ENCODE measurements around the gene EYA3.

The EYA3 gene

DNA sequence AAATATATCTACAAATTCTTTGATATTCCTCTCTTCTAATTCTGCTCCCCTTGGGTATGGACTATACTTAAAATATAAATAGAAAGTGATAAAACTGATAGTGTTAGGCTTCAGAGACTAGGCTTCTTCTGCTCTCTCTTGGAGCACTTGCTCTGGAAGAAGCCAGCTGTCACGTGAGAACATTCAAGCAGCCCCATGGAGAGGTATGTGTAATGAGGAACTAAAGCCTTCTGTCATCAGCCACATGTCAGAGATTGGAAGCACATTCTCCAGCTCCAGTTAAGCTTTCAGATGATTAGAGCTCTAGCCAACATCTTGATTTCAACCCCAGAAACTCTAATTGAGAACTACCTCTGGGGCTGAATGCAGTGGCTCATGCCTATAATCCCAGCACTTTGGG lies 94.3 kb downstream of the EYA3 start:
- H3K36me3 Mint-ChIP-seq (ENCODE audit: low read depth), result peaks cover 42% of the 10 kb centered on the region
- H3K4me3 Mint-ChIP-seq, result no peak overlapping the region
- H3K4me1 Mint-ChIP-seq (ENCODE audit: low read depth), result peaks cover 23% of the 10 kb centered on the region
- no peak overlapping the region for H3K27ac Mint-ChIP-seq
- H3K9me3 Mint-ChIP-seq, result no peaks in the 10 kb centered on the region
- H3K27me3 Mint-ChIP-seq (ENCODE audit: low read depth), result no peaks in the 10 kb centered on the region

GRCh38 chr1:27993241-27993640 lies 95.2 kb downstream of the EYA3 start:
- no peaks in the 10 kb centered on the region for H3K27me3 Mint-ChIP-seq (ENCODE audit: low read depth)
- H3K27ac Mint-ChIP-seq, result peak overlapping the region; percentile 83
- no peaks in the 10 kb centered on the region for H3K9me3 Mint-ChIP-seq
- peaks cover 23% of the 10 kb centered on the region for H3K4me1 Mint-ChIP-seq (ENCODE audit: low read depth)
- H3K36me3 Mint-ChIP-seq (ENCODE audit: low read depth), result peaks cover 46% of the 10 kb centered on the region
- H3K4me3 Mint-ChIP-seq, result no peak overlapping the region

GRCh38 chr1:27992276-27992675 lies 96.1 kb downstream of the EYA3 start:
- H3K4me1 Mint-ChIP-seq (ENCODE audit: low read depth), result peaks cover 25% of the 10 kb centered on the region
- H3K36me3 Mint-ChIP-seq (ENCODE audit: low read depth), result peaks cover 42% of the 10 kb centered on the region
- peak overlapping the region; percentile 80 for H3K27ac Mint-ChIP-seq
- H3K27me3 Mint-ChIP-seq (ENCODE audit: low read depth), result no peaks in the 10 kb centered on the region
- no peak overlapping the region for H3K4me3 Mint-ChIP-seq
- H3K9me3 Mint-ChIP-seq, result no peaks in the 10 kb centered on the region

DNA sequence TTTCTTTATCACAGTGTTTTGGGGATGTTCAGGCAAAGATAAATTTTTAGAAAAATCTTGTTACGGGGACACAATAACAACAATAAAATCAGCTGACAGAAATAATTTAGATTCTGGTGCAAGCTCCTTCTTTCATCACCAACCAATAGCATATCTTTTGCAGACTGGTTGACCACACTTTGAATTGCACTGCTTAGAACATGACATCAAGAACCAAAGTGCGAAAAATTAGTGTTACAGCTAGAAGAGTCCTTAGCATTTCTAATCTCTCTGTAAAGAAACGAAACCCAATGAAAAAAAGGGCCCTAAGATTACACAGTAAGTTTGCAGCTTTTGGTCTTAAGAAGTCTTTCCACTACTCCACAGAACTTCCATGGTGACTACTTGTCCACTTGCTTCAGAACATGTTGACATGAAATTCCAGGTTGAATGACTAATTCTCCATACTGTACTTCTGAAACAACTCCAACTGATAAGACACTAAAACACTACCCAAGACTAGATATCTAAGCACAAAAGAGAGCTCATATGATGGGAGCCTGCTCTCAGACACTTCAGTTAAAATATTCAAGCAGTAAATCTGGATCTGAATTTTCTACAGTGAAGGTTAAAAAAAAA lies 97.4 kb downstream of the EYA3 start:
- Mint-ChIP-seq H3K27me3 (ENCODE audit: low read depth) (no peaks in the 10 kb centered on the region), H3K27ac (peak overlapping the region; percentile 50), H3K4me3 (no peak overlapping the region), H3K4me1 (ENCODE audit: low read depth) (peaks cover 21% of the 10 kb centered on the region), H3K36me3 (ENCODE audit: low read depth) (peaks cover 35% of the 10 kb centered on the region), H3K9me3 (no peaks in the 10 kb centered on the region)

GRCh38 chr1:27981145-27981544 lies 107.3 kb downstream of the EYA3 start:
- H3K9me3 Mint-ChIP-seq, result no peaks in the 10 kb centered on the region
- H3K4me3 Mint-ChIP-seq, result no peak overlapping the region
- no peaks in the 10 kb centered on the region for H3K27me3 Mint-ChIP-seq (ENCODE audit: low read depth)
- H3K4me1 Mint-ChIP-seq (ENCODE audit: low read depth), result no peaks in the 10 kb centered on the region
- H3K27ac Mint-ChIP-seq, result no peak overlapping the region
- peaks cover 10% of the 10 kb centered on the region for H3K36me3 Mint-ChIP-seq (ENCODE audit: low read depth)

DNA sequence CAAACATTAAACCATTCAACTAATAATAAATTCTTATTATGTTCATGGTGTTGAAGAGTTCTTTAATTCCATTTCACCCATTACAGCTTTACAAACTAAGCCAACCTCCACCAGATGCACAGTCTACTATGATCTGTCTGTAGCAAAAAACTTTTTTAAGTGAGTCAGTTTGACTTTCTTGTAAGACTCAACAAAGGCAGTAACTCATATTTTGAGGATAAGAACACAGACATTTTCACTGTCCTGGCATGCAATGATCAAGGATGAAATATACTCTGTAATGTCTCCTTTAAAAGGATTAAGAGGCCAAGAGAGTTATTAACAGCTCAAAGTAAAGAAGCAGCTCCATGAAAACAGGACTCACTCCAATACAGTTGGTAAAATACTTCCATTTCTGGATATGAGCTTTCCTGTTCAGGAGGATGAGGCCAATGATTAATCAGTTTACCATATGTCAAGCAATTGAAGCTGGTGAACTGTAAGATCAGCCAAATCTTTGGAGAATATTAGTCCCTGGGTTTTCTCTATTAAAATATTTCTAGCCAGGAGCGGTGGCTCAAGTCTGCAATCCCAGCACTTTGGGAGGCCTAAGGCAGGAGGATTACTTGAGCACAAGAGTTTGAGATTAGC lies 108.1 kb downstream of the EYA3 start:
- H3K27ac Mint-ChIP-seq, result no peak overlapping the region
- no peak overlapping the region for H3K4me3 Mint-ChIP-seq
- no peaks in the 10 kb centered on the region for H3K27me3 Mint-ChIP-seq (ENCODE audit: low read depth)
- no peaks in the 10 kb centered on the region for H3K4me1 Mint-ChIP-seq (ENCODE audit: low read depth)
- H3K9me3 Mint-ChIP-seq, result no peaks in the 10 kb centered on the region
- peaks cover 10% of the 10 kb centered on the region for H3K36me3 Mint-ChIP-seq (ENCODE audit: low read depth)

GRCh38 chr1:27979859-27980201 lies 108.6 kb downstream of the EYA3 start:
- H3K27ac Mint-ChIP-seq, result no peak overlapping the region

DNA sequence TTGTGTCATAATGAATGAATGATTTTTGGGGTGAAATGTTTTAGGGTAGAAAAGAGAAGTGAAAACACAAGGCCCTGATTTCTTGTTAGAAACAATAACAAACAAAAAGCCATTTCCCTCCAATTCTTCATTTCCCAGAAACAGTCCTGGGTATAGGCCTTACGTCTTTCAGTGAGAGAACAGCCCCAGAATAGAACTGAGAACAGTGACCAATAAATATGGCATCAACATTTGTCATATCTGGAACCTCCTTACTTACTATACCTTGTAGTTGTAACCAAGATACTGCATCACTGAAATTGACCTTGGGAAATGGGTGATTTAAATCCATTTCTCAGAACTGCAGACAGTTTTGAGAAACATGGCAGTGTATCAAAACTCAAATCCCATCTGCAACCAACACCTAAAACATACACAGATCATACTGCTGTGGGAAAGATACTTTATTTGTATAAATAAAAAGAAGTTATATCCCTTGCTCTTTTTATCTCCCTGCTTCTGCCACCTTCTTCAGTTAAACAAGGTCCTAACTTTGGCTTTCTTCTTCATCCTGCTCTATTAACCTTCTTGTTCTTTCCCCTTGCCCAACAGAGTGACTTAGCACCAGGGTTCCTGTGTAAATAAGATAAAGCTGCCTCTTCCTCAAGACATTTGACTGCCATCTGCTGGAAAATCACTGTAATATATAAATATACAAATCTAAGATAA lies 109.1 kb downstream of the EYA3 start:
- no peak overlapping the region for H3K4me3 Mint-ChIP-seq
- no peaks in the 10 kb centered on the region for H3K4me1 Mint-ChIP-seq (ENCODE audit: low read depth)
- no peaks in the 10 kb centered on the region for H3K27me3 Mint-ChIP-seq (ENCODE audit: low read depth)
- H3K36me3 Mint-ChIP-seq (ENCODE audit: low read depth), result peaks cover 9% of the 10 kb centered on the region
- no peak overlapping the region for H3K27ac Mint-ChIP-seq
- H3K9me3 Mint-ChIP-seq, result no peaks in the 10 kb centered on the region

More at GRCh38 chr1:27979859-27980201, 108.6 kb downstream of the EYA3 start:
- Mint-ChIP-seq H3K9me3 (no peaks in the 10 kb centered on the region), H3K4me1 (ENCODE audit: low read depth) (no peaks in the 10 kb centered on the region), H3K36me3 (ENCODE audit: low read depth) (peaks cover 9% of the 10 kb centered on the region), H3K4me3 (no peak overlapping the region), H3K27me3 (ENCODE audit: low read depth) (no peaks in the 10 kb centered on the region)

DNA sequence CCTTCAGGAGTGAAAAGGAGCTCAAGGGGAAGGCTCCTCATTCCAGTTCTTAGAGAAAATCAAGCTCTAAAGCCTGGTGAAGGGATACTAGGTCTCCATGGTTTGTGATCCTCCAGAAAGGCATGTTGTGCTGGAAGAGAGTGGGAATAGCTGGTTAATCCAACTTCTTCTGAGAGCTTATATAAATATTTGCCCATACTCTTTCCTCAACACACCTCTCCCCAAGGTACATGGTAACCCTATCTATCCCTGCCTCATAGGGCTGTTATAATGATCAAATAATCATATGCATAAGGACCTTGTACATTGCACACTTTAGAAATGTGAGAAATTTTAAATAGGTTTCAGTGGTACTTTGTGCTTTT lies 114.0 kb downstream of the EYA3 start:
- Mint-ChIP-seq H3K4me1 (ENCODE audit: low read depth) (peaks cover 2% of the 10 kb centered on the region), H3K27ac (no peak overlapping the region), H3K27me3 (ENCODE audit: low read depth) (no peaks in the 10 kb centered on the region), H3K36me3 (ENCODE audit: low read depth) (peaks cover 10% of the 10 kb centered on the region), H3K9me3 (no peaks in the 10 kb centered on the region), H3K4me3 (no peak overlapping the region)

- no peaks in the 10 kb centered on the region for H3K27me3 Mint-ChIP-seq (ENCODE audit: low read depth)
- no peak overlapping the region for H3K4me3 Mint-ChIP-seq
- H3K27ac Mint-ChIP-seq, result no peak overlapping the region
- no peaks in the 10 kb centered on the region for H3K9me3 Mint-ChIP-seq
- H3K4me1 Mint-ChIP-seq (ENCODE audit: low read depth), result peaks cover 2% of the 10 kb centered on the region
- H3K36me3 Mint-ChIP-seq (ENCODE audit: low read depth), result peaks cover 10% of the 10 kb centered on the region
These were observed 114.5 kb downstream of the EYA3 start for GRCh38 chr1:27973771-27974416.

DNA sequence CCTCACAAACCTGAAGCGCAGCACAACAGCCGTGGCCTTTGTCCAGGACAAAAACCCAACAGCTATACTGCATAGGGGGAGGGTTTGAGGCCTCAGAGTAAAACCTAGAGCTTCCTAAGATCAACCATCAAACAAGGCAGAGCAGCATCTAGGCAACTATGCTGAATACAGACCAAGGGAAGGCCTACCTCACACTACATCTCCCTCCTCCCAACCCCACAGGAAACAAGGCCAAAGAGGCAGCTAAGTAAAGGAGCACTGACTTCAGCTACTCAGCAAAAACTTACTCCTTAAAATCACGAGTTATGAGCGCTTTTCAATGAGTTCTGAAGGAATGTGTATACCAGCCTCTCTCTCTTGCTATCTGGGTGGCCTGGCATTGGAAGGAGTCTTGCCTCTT lies 116.3 kb downstream of the EYA3 start:
- Mint-ChIP-seq H3K27ac (no peak overlapping the region), H3K4me1 (ENCODE audit: low read depth) (peaks cover 7% of the 10 kb centered on the region), H3K4me3 (no peak overlapping the region), H3K36me3 (ENCODE audit: low read depth) (peaks cover 15% of the 10 kb centered on the region), H3K27me3 (ENCODE audit: low read depth) (no peaks in the 10 kb centered on the region), H3K9me3 (no peaks in the 10 kb centered on the region)

DNA sequence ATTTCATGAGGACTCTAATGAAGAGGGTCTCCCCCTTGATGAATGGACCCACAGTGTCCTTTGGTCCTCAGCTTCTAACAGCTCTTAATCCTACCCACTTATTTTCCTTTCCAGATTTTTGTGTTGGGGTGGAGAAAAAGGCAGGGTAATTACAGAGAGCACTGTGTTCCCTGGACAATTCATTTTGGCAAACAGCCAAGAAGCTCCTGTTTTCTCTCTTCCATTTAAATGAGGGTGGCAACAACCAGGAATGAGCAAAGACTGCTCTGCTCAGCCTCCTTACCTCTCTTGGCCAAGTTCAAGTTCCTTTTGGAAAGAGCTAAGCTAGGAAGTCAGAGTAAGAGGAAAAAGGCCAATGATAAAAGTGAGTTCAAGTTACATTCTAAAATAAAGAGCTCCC lies 116.7 kb downstream of the EYA3 start:
- Mint-ChIP-seq H3K9me3 (no peaks in the 10 kb centered on the region), H3K4me3 (no peak overlapping the region), H3K4me1 (ENCODE audit: low read depth) (peaks cover 7% of the 10 kb centered on the region), H3K27me3 (ENCODE audit: low read depth) (no peaks in the 10 kb centered on the region), H3K27ac (no peak overlapping the region), H3K36me3 (ENCODE audit: low read depth) (peaks cover 15% of the 10 kb centered on the region)

GRCh38 chr1:27970401-27970800 lies 118.0 kb downstream of the EYA3 start:
- Mint-ChIP-seq H3K4me1 (ENCODE audit: low read depth) (peaks cover 7% of the 10 kb centered on the region), H3K27me3 (ENCODE audit: low read depth) (no peaks in the 10 kb centered on the region), H3K27ac (no peak overlapping the region), H3K9me3 (no peaks in the 10 kb centered on the region), H3K36me3 (ENCODE audit: low read depth) (peaks cover 18% of the 10 kb centered on the region), H3K4me3 (no peak overlapping the region)

GRCh38 chr1:27968692-27969091 lies 119.7 kb downstream of the EYA3 start:
- no peak overlapping the region for H3K4me3 Mint-ChIP-seq

More at GRCh38 chr1:27968692-27969091, 119.7 kb downstream of the EYA3 start:
- Mint-ChIP-seq H3K36me3 (ENCODE audit: low read depth) (peaks cover 24% of the 10 kb centered on the region), H3K9me3 (no peaks in the 10 kb centered on the region), H3K27ac (no peak overlapping the region), H3K4me1 (ENCODE audit: low read depth) (peaks cover 8% of the 10 kb centered on the region), H3K27me3 (ENCODE audit: low read depth) (no peaks in the 10 kb centered on the region)

All from T-helper 1 cell treated with Interleukin-12 subunit alpha and Interleukin-12 subunit beta and Interleukin-4 antibody, amounts not matched to agents 30 μg/mL and 1 μg/mL, for 36 hours (primary cell).